Omental fat pad (tissue), 4 donors: Measurements from ENCODE around the gene SH3GL3. TPM values are rescaled to one million over a fixed set of nuclear protein-coding genes. Genes with fewer than 3 reads are reported as not detected.

Experiments used
- ATAC-seq: fragments of 150-250 bp; one replicate; pipeline ENCODE4 v1.9.1; 2016; ENCODE audit warnings: mild to moderate bottlenecking, moderate library complexity; ENCODE audit not compliant: low FRiP score
- DNase-seq: peaks from one replicate; pipeline ENCODE4 v3.0.0-alpha.2; 2019; ENCODE audit warnings: low spot score
- total RNA-seq, 4 donors: library from RNA; depleted of rRNA; stranded (reverse); fragments of >200 nt; gene quantifications; one replicate each; pipeline ENCODE4 v1.1.0, GENCODE V29; 2016
- TF ChIP-seq, protein P1 (sequence below), 3 donors: fragments of 450-650 bp; IDR thresholded peaks; one replicate each; pipeline ENCODE4 v1.5.1; 2016 to 2017; ENCODE audit warnings: antibody characterized with exemption in 3 of 3, mild to moderate bottlenecking in 3 of 3, moderate library complexity in 2 of 3

The SH3GL3 gene
- total RNA-seq, 4 donors from 2014 or later: 0.60 to 1.8 (median 1.0) TPM; not detected in 1

DNA sequence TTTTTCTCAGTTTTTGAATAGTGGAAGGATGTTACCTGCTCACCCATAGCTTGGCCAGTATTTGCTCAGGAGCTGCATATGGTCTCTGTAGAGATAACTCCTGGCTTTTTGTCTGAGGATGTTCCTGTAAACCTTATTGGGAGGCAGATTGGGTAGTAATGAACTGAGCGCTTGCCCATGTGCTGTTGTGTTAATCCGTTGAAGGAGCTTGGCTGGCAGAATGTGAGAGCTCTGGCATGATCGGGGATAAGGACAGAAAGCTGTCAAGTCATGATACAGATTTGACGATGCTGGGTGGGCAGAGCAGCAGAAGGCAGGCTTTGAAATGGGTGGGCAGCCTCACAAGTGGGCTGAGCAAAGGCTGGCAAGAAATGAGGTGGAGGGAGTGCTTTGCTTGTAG lies 27.4 kb downstream of the SH3GL3 start:
- ATAC-seq (no peak), DNase-seq (no peak)
- TF ChIP-seq, protein P1, sequence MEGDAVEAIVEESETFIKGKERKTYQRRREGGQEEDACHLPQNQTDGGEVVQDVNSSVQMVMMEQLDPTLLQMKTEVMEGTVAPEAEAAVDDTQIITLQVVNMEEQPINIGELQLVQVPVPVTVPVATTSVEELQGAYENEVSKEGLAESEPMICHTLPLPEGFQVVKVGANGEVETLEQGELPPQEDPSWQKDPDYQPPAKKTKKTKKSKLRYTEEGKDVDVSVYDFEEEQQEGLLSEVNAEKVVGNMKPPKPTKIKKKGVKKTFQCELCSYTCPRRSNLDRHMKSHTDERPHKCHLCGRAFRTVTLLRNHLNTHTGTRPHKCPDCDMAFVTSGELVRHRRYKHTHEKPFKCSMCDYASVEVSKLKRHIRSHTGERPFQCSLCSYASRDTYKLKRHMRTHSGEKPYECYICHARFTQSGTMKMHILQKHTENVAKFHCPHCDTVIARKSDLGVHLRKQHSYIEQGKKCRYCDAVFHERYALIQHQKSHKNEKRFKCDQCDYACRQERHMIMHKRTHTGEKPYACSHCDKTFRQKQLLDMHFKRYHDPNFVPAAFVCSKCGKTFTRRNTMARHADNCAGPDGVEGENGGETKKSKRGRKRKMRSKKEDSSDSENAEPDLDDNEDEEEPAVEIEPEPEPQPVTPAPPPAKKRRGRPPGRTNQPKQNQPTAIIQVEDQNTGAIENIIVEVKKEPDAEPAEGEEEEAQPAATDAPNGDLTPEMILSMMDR (IDR thresholded peaks at IDR 0.05): no peak

DNA sequence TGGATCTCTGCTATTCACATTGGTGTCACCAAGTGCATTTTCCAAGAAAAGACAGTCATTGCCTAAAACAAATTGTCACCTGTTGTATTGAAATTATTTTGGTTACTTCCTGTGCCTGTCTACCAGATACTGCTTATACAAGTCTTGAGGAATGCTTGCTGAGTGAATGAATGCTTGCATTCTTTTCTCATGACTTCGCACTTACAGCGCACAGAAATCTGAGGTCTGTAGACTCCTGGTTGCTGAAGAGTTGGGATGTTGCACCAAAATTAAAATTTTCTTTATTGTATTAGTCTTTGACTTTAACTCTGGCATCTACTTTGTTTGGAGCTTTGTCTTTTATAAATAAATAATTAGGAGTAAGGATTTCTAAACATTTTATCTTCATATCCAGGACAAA lies 28.4 kb downstream of the SH3GL3 start:
- TF ChIP-seq, protein P1 (IDR thresholded peaks at IDR 0.05): no peak
- ATAC-seq (no peak), DNase-seq (no peak)

DNA sequence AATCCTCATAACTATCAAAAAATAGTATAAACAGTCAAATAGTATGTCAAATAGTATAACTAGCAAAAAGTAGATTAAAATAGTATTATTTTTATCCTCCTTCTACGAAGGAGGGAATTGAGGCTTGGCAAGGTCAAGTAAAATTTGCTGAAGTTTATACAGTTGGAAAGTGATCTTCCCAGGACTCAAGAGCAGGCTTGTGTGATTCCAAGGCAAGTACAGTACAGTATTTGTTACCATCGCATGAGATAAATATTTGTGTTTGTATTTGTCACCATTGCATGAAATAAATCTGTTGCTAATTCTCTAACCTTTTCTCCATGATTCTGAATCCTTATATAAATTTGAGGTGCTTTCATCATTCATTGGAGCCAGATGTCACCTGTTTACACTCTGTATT lies 28.9 kb downstream of the SH3GL3 start:
- ATAC-seq (no peak), DNase-seq (no peak)

DNA sequence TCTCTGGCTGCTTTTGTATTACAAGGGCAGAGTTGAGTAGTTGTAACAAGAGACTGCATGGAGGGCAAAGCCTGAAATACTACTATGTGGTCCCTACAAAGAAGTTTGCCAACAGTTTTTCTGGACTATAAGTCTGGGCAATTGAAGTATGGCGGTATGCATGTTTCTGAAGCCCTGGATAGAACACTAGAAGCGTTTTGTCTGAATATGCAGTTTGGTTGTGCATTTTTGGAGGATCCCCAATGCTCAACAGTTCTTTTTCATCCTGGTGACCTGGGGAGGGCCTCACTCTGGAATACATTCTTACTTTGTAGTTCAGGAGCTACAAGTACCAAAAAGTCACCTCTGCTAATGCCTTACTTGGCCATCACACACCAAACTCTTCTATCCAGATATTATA lies 29.6 kb downstream of the SH3GL3 start:
- TF ChIP-seq, protein P1 (IDR thresholded peaks at IDR 0.05): no peak

More for the DNA sequence above, 28.9 kb downstream of the SH3GL3 start:
- TF ChIP-seq, protein P1 (IDR thresholded peaks at IDR 0.05): no peak

DNA sequence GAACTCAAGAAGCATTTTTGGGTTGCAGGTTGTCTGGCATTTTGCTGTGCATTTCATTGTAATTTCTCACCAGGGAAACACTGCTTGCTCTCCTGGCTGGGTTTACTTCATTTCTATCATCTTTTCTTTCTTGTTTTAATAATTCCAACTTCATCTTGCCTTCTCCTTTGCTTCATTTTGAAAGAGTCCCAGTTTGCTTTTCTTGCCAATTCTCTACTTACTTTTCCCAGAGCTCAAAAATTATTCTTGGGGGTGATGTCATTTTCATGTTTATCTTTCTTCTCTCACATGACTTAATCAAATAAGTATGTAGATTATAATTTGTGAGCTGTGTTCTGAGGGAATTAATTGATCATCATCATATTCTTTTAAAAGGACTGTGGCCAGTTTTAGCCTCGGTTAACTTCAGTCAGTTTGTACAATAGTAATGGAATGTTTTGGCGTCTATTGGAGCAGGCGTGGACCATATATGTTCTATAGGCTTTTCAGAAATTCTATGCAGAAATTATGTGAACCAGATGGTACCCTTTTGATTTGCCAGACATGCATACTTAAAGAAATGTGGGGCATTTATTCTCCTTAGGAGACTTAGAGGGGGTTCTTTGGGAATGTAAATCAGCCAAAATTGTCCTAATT lies 30.1 kb downstream of the SH3GL3 start:
- TF ChIP-seq, protein P1 (IDR thresholded peaks at IDR 0.05): no peak
- no peak for DNase-seq
- no peak for ATAC-seq

More for the DNA sequence above, 29.6 kb downstream of the SH3GL3 start:
- ATAC-seq (no peak), DNase-seq (no peak)

DNA sequence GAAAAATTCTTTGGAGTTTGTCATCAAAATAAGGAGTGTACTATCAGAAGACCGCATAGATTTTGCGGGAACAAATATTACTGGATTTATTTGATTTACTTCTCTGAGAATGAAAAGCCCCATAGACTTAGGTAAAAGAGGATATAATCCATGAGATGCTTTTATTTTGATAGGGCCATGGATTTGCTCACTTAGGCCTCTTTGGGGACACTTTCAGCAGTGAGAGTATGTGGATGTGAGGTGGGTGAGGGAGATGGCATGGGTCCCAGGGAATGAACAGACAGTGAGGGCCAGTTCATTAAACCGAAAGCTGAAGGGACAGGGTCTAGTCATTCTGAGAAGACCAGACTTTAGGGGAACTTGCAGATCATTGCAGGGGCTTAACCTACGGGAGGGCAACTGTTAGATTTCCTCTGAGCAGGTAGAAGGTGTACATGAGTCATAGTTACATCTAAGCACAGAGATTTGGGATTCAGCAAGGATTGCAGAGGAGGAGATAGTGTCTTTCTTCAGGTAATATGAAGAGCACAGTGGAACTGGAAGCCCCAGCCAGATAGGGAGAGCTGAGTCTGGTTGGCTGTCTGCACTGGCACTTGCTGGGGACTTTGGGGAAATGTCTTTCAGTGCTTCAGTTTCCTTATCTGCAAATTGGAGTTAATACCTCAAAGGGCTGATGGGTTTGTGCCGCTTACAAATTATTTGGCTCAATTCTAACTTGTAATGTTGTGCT lies 30.8 kb downstream of the SH3GL3 start:
- no peak for ATAC-seq
- no peak for DNase-seq
- TF ChIP-seq, protein P1 (IDR thresholded peaks at IDR 0.05): no peak

DNA sequence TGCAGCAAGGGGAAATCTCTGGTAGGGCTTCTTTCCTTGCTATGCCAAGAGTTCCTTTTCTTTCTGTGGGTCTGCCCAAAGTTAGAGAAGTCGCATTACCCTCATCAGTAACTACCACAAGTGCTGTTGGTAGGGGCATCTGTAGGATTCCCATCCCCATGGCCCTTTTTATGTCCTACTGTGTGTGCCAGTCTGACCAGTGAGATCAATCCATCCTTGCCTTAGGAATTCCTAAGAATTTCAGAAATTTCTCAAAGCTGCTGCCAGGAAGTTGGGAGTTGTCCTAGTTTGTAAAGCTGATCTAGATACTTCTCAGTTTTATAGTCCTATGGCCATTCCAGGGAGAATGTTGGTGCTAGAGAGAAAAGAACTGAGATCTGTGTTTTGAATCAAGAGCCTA lies 36.5 kb downstream of the SH3GL3 start:
- TF ChIP-seq, protein P1 (IDR thresholded peaks at IDR 0.05): no peak
- DNase-seq: no peak
- ATAC-seq: no peak
